HG03103 (cell line): ENCODE data around the gene ABLIM1.

Experiments
- ATAC-seq: cut with Tn5 transposase; IDR thresholded peaks from one replicate; pipeline ENCODE4 v1.9.1; 2021; ENCODE audit warnings: low read depth; ENCODE audit not compliant: unreplicated experiment

The ABLIM1 gene

GRCh38 chr10:114525368-114525949 is 132.6 kb downstream of the ABLIM1 start:
- no peak for ATAC-seq

- no peak for ATAC-seq
Observed at GRCh38 chr10:114523876-114524275, 134.2 kb downstream of the ABLIM1 start.

- ATAC-seq = no peak
Observed at GRCh38 chr10:114521255-114521654, 136.8 kb downstream of the ABLIM1 start.

GRCh38 chr10:114520453-114520852 is 137.6 kb downstream of the ABLIM1 start:
- ATAC-seq = no peak

GRCh38 chr10:114519756-114520293 is 138.2 kb downstream of the ABLIM1 start:
- no peak for ATAC-seq

GRCh38 chr10:114519306-114519669 is 138.8 kb downstream of the ABLIM1 start:
- no peak for ATAC-seq

- no peak for ATAC-seq
Observed at GRCh38 chr10:114518401-114519305, 139.4 kb downstream of the ABLIM1 start.

GRCh38 chr10:114517368-114518250 is 140.5 kb downstream of the ABLIM1 start:
- no peak for ATAC-seq

- ATAC-seq = no peak
Observed at GRCh38 chr10:114516356-114516755, 141.7 kb downstream of the ABLIM1 start.

- no peak for ATAC-seq
Observed at GRCh38 chr10:114515298-114515914, 142.7 kb downstream of the ABLIM1 start.

GRCh38 chr10:114513381-114513792 is 144.7 kb downstream of the ABLIM1 start:
- no peak for ATAC-seq

- ATAC-seq = no peak
Observed at GRCh38 chr10:114511881-114512280, 146.2 kb downstream of the ABLIM1 start.

- no peak for ATAC-seq
Observed at GRCh38 chr10:114508376-114508775, 149.7 kb downstream of the ABLIM1 start.

- ATAC-seq = no peak
Observed at GRCh38 chr10:114507449-114507848, 150.6 kb downstream of the ABLIM1 start.

GRCh38 chr10:114506871-114507385 is 151.1 kb downstream of the ABLIM1 start:
- no peak for ATAC-seq

- no peak for ATAC-seq
Observed at GRCh38 chr10:114504769-114505579, 153.1 kb downstream of the ABLIM1 start.

GRCh38 chr10:114502074-114502473 is 156.0 kb downstream of the ABLIM1 start:
- no peak for ATAC-seq

- no peak for ATAC-seq
Observed at GRCh38 chr10:114501650-114502049, 156.4 kb downstream of the ABLIM1 start.

- no peak for ATAC-seq
Observed at GRCh38 chr10:114500643-114501042, 157.4 kb downstream of the ABLIM1 start.
